Measurements from ENCODE around the gene RPTOR. TPM values are rescaled to one million over a fixed set of nuclear protein-coding genes. Genes with fewer than 3 reads are reported as not detected.

Gene RPTOR
- total and polyA plus RNA-seq, 3 experiments from 2014 or later: 7.9 to 69.4 (median 63.9) TPM

DNA sequence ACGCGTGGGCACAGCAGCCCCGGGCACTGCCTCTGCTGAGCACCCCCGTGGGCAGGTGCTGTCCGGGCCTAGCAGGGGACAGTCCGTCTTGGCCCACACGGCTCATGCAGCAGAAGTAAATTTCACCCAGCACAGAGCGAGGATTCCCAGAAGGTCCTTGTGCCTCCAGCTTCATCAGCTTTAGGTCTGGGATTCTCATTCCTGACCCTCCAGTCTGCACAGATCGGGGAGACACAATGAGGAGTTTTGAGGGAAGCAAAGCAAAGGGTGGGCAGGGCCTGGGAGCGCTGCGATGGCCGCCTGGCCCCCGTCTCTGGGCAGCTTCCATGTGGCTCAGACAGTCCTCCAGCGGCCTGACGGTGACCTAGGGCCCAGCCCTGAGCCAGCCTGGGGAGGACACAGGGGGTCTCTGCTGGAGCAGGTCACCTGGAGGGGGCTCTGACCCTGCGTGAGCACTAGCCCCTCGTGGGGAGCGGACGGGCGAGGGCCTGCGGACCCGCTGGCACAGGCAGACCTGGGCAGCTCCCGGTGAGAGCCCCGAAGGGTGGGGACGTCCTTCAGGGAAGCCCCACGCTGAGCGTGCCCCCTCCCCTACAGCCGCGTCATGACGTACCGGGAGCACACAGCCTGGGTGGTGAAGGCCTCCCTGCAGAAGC, 416.3 kb downstream of the RPTOR start:
- POLR2A ChIA-PET: interaction anchor here (0.6 kb wide), 1 partner anchor 537 kb away, joined by 9 read pairs; no protein-coding TSS in a partner anchor
- no peak for DNase-seq
- H3K4me1 ChIP-seq (ENCODE audit: insufficient read depth, low read length): no peaks in the 10 kb centered on the region
- H3K9me3 Mint-ChIP-seq: no peaks in the 10 kb centered on the region
- H3K27ac ChIP-seq (ENCODE audit: low read depth, low read length): no peak overlapping the region
- no peak overlapping the region for H3K4me3 ChIP-seq (ENCODE audit: low read length)
- no peaks in the 10 kb centered on the region for H3K4me1 Mint-ChIP-seq
- no peaks in the 10 kb centered on the region for H3K9me3 ChIP-seq (ENCODE audit: low read length)
- H3K27ac Mint-ChIP-seq: peak overlapping the region in 1 of 8 donors; percentile 71
- CTCF ChIA-PET: no interaction called here
- H3K4me3 Mint-ChIP-seq: no peak overlapping the region
- no peaks in the 10 kb centered on the region for H3K27me3 ChIP-seq (ENCODE audit: insufficient read depth, low read length, poor library complexity, severe bottlenecking)
- no peaks in the 10 kb centered on the region for H3K36me3 ChIP-seq (ENCODE audit: insufficient read depth, low read length)
- peaks cover 0 to 35% (median 2%) of the 10 kb centered on the region in 3 donors for H3K36me3 Mint-ChIP-seq
- H3K27me3 Mint-ChIP-seq: no peaks in the 10 kb centered on the region

GRCh38 chr17:80961541-80962330, 417.1 kb downstream of the RPTOR start:
- peaks cover 0 to 38% (median 2%) of the 10 kb centered on the region in 3 donors for H3K36me3 Mint-ChIP-seq
- no peaks in the 10 kb centered on the region for H3K4me1 Mint-ChIP-seq
- POLR2A ChIA-PET: no interaction called here
- H3K4me3 ChIP-seq (ENCODE audit: low read length): no peak overlapping the region
- H3K27ac Mint-ChIP-seq: peak overlapping the region in 1 of 8 donors; percentile 71
- no peaks in the 10 kb centered on the region for H3K27me3 Mint-ChIP-seq
- DNase-seq: no peak
- H3K4me3 Mint-ChIP-seq: no peak overlapping the region
- H3K9me3 Mint-ChIP-seq: no peaks in the 10 kb centered on the region
- CTCF ChIA-PET: no interaction called here
- H3K27me3 ChIP-seq (ENCODE audit: insufficient read depth, low read length, poor library complexity, severe bottlenecking): no peaks in the 10 kb centered on the region
- no peak overlapping the region for H3K27ac ChIP-seq (ENCODE audit: low read depth, low read length)
- H3K36me3 ChIP-seq (ENCODE audit: insufficient read depth, low read length): no peaks in the 10 kb centered on the region
- H3K9me3 ChIP-seq (ENCODE audit: low read length): no peaks in the 10 kb centered on the region
- H3K4me1 ChIP-seq (ENCODE audit: insufficient read depth, low read length): no peaks in the 10 kb centered on the region

DNA sequence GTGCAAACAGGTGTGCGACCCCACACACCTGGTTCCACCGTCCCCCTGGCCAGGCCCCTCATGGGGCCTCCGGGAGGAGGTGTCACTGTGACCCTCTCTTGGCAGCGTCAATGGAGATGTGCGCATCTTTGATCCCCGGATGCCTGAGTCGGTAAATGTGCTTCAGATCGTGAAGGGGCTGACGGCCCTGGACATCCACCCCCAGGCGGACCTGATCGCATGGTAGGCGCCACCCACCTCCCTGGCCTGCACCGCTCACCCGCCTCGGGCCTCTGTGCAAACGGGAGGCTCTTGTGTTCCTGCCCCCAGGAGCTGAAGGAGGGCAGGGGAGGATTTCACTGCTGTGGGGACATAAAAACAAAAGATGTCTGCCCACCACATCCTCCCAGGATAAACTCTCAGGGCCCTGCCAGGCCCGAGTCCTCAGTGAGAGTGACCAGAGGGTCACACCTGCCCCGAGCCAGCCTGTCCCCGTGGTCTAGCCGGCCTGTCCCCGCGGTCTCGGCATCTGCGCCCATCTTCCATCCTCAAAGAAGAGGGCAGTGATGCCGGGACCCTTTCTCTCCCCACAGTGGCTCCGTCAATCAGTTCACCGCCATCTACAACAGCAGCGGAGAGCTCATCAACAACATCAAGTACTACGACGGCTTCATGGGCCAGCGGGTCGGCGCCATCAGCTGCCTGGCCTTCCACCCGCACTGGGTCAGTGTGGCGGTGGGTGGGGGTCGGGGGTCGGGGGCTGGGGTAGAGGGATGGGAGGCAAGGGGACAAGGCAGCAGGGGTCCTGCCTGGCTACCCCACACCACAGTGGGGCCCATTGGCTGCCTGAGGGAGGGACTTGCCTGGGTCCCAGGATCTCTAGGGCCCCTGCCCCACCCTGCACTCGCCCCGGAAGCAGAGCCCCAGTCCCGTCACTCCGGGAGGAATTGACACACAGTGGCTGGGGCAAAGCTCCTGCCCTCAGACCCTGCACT, 418.0 kb downstream of the RPTOR start:
- no peaks in the 10 kb centered on the region for H3K27me3 ChIP-seq (ENCODE audit: insufficient read depth, low read length, poor library complexity, severe bottlenecking)
- H3K4me1 ChIP-seq (ENCODE audit: insufficient read depth, low read length): no peaks in the 10 kb centered on the region
- POLR2A ChIA-PET: no interaction called here
- H3K27me3 Mint-ChIP-seq: no peaks in the 10 kb centered on the region
- CTCF ChIA-PET: no interaction called here
- DNase-seq: no peak
- no peak overlapping the region for H3K4me3 ChIP-seq (ENCODE audit: low read length)
- no peak overlapping the region for H3K27ac ChIP-seq (ENCODE audit: low read depth, low read length)
- no peak overlapping the region for H3K4me3 Mint-ChIP-seq
- no peaks in the 10 kb centered on the region for H3K4me1 Mint-ChIP-seq
- H3K9me3 Mint-ChIP-seq: no peaks in the 10 kb centered on the region
- no peaks in the 10 kb centered on the region for H3K9me3 ChIP-seq (ENCODE audit: low read length)
- no peaks in the 10 kb centered on the region for H3K36me3 ChIP-seq (ENCODE audit: insufficient read depth, low read length)
- peaks cover 0 to 36% (median 2%) of the 10 kb centered on the region in 3 donors for H3K36me3 Mint-ChIP-seq
- peak overlapping the region in 1 of 8 donors; percentile 71 for H3K27ac Mint-ChIP-seq

- ChIA-PET POLR2A (no interaction called here), CTCF (no interaction called here)
- Mint-ChIP-seq H3K27me3 (no peaks in the 10 kb centered on the region), H3K27ac (peak overlapping the region in 2 of 8 donors; percentile 45 to 71), H3K4me3 (no peak overlapping the region), H3K36me3 (peaks cover 0 to 36% (median 2%) of the 10 kb centered on the region in 3 donors), H3K4me1 (no peaks in the 10 kb centered on the region), H3K9me3 (no peaks in the 10 kb centered on the region)
- no peaks in the 10 kb centered on the region for H3K27me3 ChIP-seq (ENCODE audit: insufficient read depth, low read length, poor library complexity, severe bottlenecking)
- H3K27ac ChIP-seq (ENCODE audit: low read depth, low read length): no peak overlapping the region
- H3K4me3 ChIP-seq (ENCODE audit: low read length): no peak overlapping the region
- H3K4me1 ChIP-seq (ENCODE audit: insufficient read depth, low read length): no peaks in the 10 kb centered on the region
- no peak for DNase-seq
- no peaks in the 10 kb centered on the region for H3K9me3 ChIP-seq (ENCODE audit: low read length)
- no peaks in the 10 kb centered on the region for H3K36me3 ChIP-seq (ENCODE audit: insufficient read depth, low read length)
These were observed 419.3 kb downstream of the RPTOR start for GRCh38 chr17:80963812-80964543.

DNA sequence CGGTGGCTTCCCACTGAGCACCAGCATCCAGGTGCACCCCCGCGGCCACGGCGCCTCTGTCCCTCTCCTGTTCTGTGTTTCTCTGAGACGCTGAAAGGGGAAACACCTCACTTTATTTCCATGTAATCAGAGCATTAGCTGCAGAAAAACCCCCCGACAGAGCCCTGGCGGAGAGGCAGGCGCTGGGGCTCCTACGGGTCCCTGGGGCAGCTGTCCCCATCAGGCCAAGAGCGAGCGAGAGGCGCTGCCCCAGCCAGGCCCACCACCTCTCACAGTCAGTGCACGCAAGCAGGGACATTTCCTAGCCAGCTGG, 419.9 kb downstream of the RPTOR start:
- H3K4me1 ChIP-seq (ENCODE audit: insufficient read depth, low read length): no peaks in the 10 kb centered on the region
- Mint-ChIP-seq H3K27ac (peak overlapping the region in 3 of 8 donors; percentile 44 to 81 (median 45)), H3K4me1 (no peaks in the 10 kb centered on the region), H3K4me3 (no peak overlapping the region), H3K27me3 (no peaks in the 10 kb centered on the region), H3K9me3 (no peaks in the 10 kb centered on the region), H3K36me3 (peaks cover 0 to 36% (median 2%) of the 10 kb centered on the region in 3 donors)
- no peak for DNase-seq
- POLR2A ChIA-PET: no interaction called here
- no peaks in the 10 kb centered on the region for H3K9me3 ChIP-seq (ENCODE audit: low read length)
- H3K4me3 ChIP-seq (ENCODE audit: low read length): no peak overlapping the region
- no peak overlapping the region for H3K27ac ChIP-seq (ENCODE audit: low read depth, low read length)
- CTCF ChIA-PET: no interaction called here
- H3K36me3 ChIP-seq (ENCODE audit: insufficient read depth, low read length): no peaks in the 10 kb centered on the region
- no peaks in the 10 kb centered on the region for H3K27me3 ChIP-seq (ENCODE audit: insufficient read depth, low read length, poor library complexity, severe bottlenecking)

DNA sequence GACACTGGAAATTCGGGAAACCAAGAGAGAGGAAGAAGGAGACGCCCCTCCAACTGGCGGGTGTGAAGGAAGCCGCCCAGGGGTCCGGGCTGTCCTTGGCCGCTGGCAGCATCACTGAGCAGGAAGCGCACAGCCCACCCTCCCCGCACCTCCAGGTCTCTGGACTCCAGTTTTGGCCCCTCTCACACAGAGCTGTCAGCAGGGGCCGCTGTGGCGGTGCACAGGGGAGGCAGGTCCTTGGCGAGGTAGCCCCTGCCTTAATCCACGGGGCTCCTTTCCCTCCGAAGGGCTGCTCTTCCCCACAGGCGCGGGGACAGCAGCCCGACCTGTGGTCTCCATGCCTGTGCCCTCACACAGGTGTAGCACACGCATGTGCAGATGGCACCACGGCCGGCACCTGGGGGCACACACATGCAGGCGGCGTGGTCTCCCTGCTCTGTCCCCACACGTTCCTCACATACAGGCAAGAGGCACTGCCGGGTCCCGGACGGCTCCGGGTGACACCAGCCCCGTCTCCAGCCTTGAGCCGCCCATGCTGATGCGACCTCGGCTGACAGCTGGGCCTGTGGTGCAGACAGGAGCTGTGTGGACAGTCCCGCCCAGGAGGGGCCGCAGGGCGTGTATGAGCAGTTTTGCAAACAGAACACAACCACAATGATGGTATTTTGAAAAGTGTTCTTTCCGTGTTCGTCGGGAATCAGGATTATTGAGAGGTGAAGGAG, 420.4 kb downstream of the RPTOR start:
- Histone ChIP-seq H3K36me3 (ENCODE audit: insufficient read depth, low read length) (no peaks in the 10 kb centered on the region), H3K4me3 (ENCODE audit: low read length) (no peak overlapping the region), H3K27me3 (ENCODE audit: insufficient read depth, low read length, poor library complexity, severe bottlenecking) (no peaks in the 10 kb centered on the region), H3K4me1 (ENCODE audit: insufficient read depth, low read length) (peaks cover 3% of the 10 kb centered on the region), H3K27ac (ENCODE audit: low read depth, low read length) (no peak overlapping the region), H3K9me3 (ENCODE audit: low read length) (no peaks in the 10 kb centered on the region)
- peak overlapping the region in 3 of 8 donors; percentile 48 to 81 (median 64) for H3K27ac Mint-ChIP-seq
- no peaks in the 10 kb centered on the region for H3K27me3 Mint-ChIP-seq
- ChIA-PET CTCF (no interaction called here), POLR2A (no interaction called here)
- no peak overlapping the region for H3K4me3 Mint-ChIP-seq
- no peaks in the 10 kb centered on the region for H3K4me1 Mint-ChIP-seq
- no peaks in the 10 kb centered on the region for H3K9me3 Mint-ChIP-seq
- peaks cover 0 to 36% (median 2%) of the 10 kb centered on the region in 3 donors for H3K36me3 Mint-ChIP-seq
- no peak for DNase-seq

- no peak overlapping the region for H3K4me3 ChIP-seq (ENCODE audit: low read length)
- ChIA-PET POLR2A (no interaction called here), CTCF (no interaction called here)
- H3K9me3 ChIP-seq (ENCODE audit: low read length): no peaks in the 10 kb centered on the region
- Mint-ChIP-seq H3K27me3 (no peaks in the 10 kb centered on the region), H3K9me3 (no peaks in the 10 kb centered on the region), H3K36me3 (peaks cover 0 to 34% (median 2%) of the 10 kb centered on the region in 3 donors), H3K27ac (peak overlapping the region in 1 of 8 donors; percentile 64), H3K4me1 (peaks cover 0 to 5% (median 4%) of the 10 kb centered on the region in 3 donors), H3K4me3 (no peak overlapping the region)
- H3K27ac ChIP-seq (ENCODE audit: low read depth, low read length): no peak overlapping the region
- DNase-seq: no peak
- H3K36me3 ChIP-seq (ENCODE audit: insufficient read depth, low read length): no peaks in the 10 kb centered on the region
- H3K27me3 ChIP-seq (ENCODE audit: insufficient read depth, low read length, poor library complexity, severe bottlenecking): no peaks in the 10 kb centered on the region
- H3K4me1 ChIP-seq (ENCODE audit: insufficient read depth, low read length): peaks cover 9% of the 10 kb centered on the region
These were observed 421.0 kb downstream of the RPTOR start for GRCh38 chr17:80965606-80966005.

Measured in CD8-positive, alpha-beta memory T cell (primary cell).